Astrocyte (in vitro differentiated cells and primary cell): ENCODE data around the gene ZNF837. TPM values are rescaled to one million over a fixed set of nuclear protein-coding genes. Genes with fewer than 3 reads are reported as not detected.

Experiments used
- DNase-seq: peaks from one replicate; pipeline ENCODE4 v3.0.0-alpha.2; 2010; ENCODE audit warnings: low read depth
- FAIRE-seq: peaks from 2 replicates; lab custom pipeline; 2011; peaks lifted over from hg19 to GRCh38; lab: Jason Lieb, UNC
- H2AFZ ChIP-seq: 2 replicates; pipeline ENCODE4 v1.6.0; 2012; ENCODE audit warnings: low read depth, low read length, inconsistent platforms
- H3K27ac ChIP-seq: 2 replicates; pipeline ENCODE4 v1.5.1; 2011; ENCODE audit warnings: low read depth, low read length, inconsistent platforms
- H3K27me3 ChIP-seq: 2 replicates; pipeline ENCODE4 v1.6.0; 2011; ENCODE audit warnings: low read length, inconsistent platforms; ENCODE audit not compliant: insufficient read depth
- H3K36me3 ChIP-seq: 2 replicates; pipeline ENCODE4 v1.5.1; 2011; ENCODE audit warnings: low read length, inconsistent platforms; ENCODE audit not compliant: insufficient read depth
- H3K4me1 ChIP-seq: 2 replicates; pipeline ENCODE4 v1.5.1; 2011; ENCODE audit warnings: low read length, inconsistent platforms; ENCODE audit not compliant: insufficient read depth
- H3K4me2 ChIP-seq: 2 replicates; pipeline ENCODE4 v1.6.0; 2012; ENCODE audit warnings: low read length, inconsistent platforms
- H3K4me3 ChIP-seq: 2 replicates; pipeline ENCODE4 v1.5.1; 2011; ENCODE audit warnings: low read depth, mild to moderate bottlenecking, low read length, inconsistent platforms; ENCODE audit not compliant: insufficient read depth
- H3K79me2 ChIP-seq: 2 replicates; pipeline ENCODE4 v1.6.0; 2012; ENCODE audit warnings: mild to moderate bottlenecking, low read length, inconsistent platforms; ENCODE audit not compliant: insufficient read depth
- H3K9ac ChIP-seq: 2 replicates; pipeline ENCODE4 v1.6.0; 2012; ENCODE audit warnings: mild to moderate bottlenecking, low read length, inconsistent platforms
- H3K9me3 ChIP-seq: 2 replicates; pipeline ENCODE4 v1.5.1; 2012; ENCODE audit warnings: low read depth, mild to moderate bottlenecking, low read length, inconsistent platforms; ENCODE audit not compliant: insufficient read depth
- H4K20me1 ChIP-seq: 2 replicates; pipeline ENCODE4 v1.6.0; 2012; ENCODE audit warnings: low read length, inconsistent platforms; ENCODE audit not compliant: insufficient read depth
- H3K27ac Mint-ChIP-seq: one replicate; pipeline ENCODE4 v1.8.0; 2021; ENCODE audit warnings: mild to moderate bottlenecking, mixed read lengths; ENCODE audit not compliant: unreplicated experiment
- H3K27me3 Mint-ChIP-seq: one replicate; pipeline ENCODE4 v1.8.0; 2021; ENCODE audit warnings: low read depth, mixed read lengths; ENCODE audit not compliant: unreplicated experiment
- H3K36me3 Mint-ChIP-seq: one replicate; pipeline ENCODE4 v1.8.0; 2021; ENCODE audit warnings: low read depth, mixed read lengths; ENCODE audit not compliant: unreplicated experiment
- H3K4me1 Mint-ChIP-seq: one replicate; pipeline ENCODE4 v1.8.0; 2021; ENCODE audit warnings: low read depth, mixed read lengths; ENCODE audit not compliant: unreplicated experiment
- H3K4me3 Mint-ChIP-seq: one replicate; pipeline ENCODE4 v1.8.0; 2021; ENCODE audit warnings: mild to moderate bottlenecking, moderate library complexity, mixed read lengths; ENCODE audit not compliant: unreplicated experiment
- H3K9me3 Mint-ChIP-seq: one replicate; pipeline ENCODE4 v1.8.0; 2021; ENCODE audit warnings: mild to moderate bottlenecking, mixed read lengths; ENCODE audit not compliant: unreplicated experiment
- EZH2 ChIP-seq: IDR thresholded peaks from 2 replicates; pipeline ENCODE4 v1.6.1; 2012; ENCODE audit warnings: mild to moderate bottlenecking, low read length, inconsistent platforms; ENCODE audit not compliant: insufficient read depth
- total RNA-seq: library from RNA; stranded (reverse); gene quantifications from 2 replicates; pipeline ENCODE4 v1.2.1, GENCODE V29; 2021
- TF ChIP-seq, protein P1 (sequence below): IDR thresholded peaks from 2 replicates; pipeline ENCODE4 v1.5.1; 2011; ENCODE audit warnings: low read depth, mild to moderate bottlenecking, inconsistent platforms, low read length, moderate library complexity; ENCODE audit not compliant: insufficient read depth

ZNF837 gene
- total RNA-seq, 1 donor from 2014 or later = 2.4 TPM

GRCh38 chr19:58346961-58347929 lies 33.6 kb downstream of the ZNF837 start:
- Histone ChIP-seq H3K4me2 (peak overlapping the region; percentile 91), H3K4me1 (peaks cover 7% of the 10 kb centered on the region), H3K4me3 (peak overlapping the region; percentile 59), H3K27me3 (peaks cover 20% of the 10 kb centered on the region), H3K36me3 (no peaks in the 10 kb centered on the region), H2AFZ (peak overlapping the region; percentile 77), H3K9ac (peak overlapping the region; percentile 50), H3K79me2 (no peaks in the 10 kb centered on the region), H3K9me3 (peaks cover 3% of the 10 kb centered on the region), H4K20me1 (peaks cover 8% of the 10 kb centered on the region), H3K27ac (no peak overlapping the region)
- Mint-ChIP-seq H3K27me3 (no peaks in the 10 kb centered on the region), H3K4me3 (peak overlapping the region; percentile 97), H3K36me3 (peaks cover 17% of the 10 kb centered on the region), H3K27ac (peak overlapping the region; percentile 86), H3K4me1 (peaks cover 3% of the 10 kb centered on the region), H3K9me3 (no peaks in the 10 kb centered on the region)
- peak; percentile 31 for DNase-seq
- TF ChIP-seq EZH2 = no peak
- TF ChIP-seq, protein P1, sequence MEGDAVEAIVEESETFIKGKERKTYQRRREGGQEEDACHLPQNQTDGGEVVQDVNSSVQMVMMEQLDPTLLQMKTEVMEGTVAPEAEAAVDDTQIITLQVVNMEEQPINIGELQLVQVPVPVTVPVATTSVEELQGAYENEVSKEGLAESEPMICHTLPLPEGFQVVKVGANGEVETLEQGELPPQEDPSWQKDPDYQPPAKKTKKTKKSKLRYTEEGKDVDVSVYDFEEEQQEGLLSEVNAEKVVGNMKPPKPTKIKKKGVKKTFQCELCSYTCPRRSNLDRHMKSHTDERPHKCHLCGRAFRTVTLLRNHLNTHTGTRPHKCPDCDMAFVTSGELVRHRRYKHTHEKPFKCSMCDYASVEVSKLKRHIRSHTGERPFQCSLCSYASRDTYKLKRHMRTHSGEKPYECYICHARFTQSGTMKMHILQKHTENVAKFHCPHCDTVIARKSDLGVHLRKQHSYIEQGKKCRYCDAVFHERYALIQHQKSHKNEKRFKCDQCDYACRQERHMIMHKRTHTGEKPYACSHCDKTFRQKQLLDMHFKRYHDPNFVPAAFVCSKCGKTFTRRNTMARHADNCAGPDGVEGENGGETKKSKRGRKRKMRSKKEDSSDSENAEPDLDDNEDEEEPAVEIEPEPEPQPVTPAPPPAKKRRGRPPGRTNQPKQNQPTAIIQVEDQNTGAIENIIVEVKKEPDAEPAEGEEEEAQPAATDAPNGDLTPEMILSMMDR = no peak
- no peak for FAIRE-seq

GRCh38 chr19:58345558-58345957 lies 35.3 kb downstream of the ZNF837 start:
- H2AFZ ChIP-seq = no peak overlapping the region
- Mint-ChIP-seq H3K27me3 (no peaks in the 10 kb centered on the region), H3K27ac (no peak overlapping the region), H3K4me3 (peak overlapping the region; percentile 92), H3K4me1 (peaks cover 3% of the 10 kb centered on the region), H3K9me3 (no peaks in the 10 kb centered on the region), H3K36me3 (peaks cover 17% of the 10 kb centered on the region)
- DNase-seq (no peak), FAIRE-seq (no peak)
- TF ChIP-seq, protein P1 = no peak
- TF ChIP-seq EZH2 = no peak
- H3K4me1 ChIP-seq = peaks cover 7% of the 10 kb centered on the region
- no peaks in the 10 kb centered on the region for H3K79me2 ChIP-seq
- no peak overlapping the region for H3K27ac ChIP-seq
- peaks cover 20% of the 10 kb centered on the region for H3K27me3 ChIP-seq
- no peaks in the 10 kb centered on the region for H3K36me3 ChIP-seq
- peaks cover 3% of the 10 kb centered on the region for H3K9me3 ChIP-seq
- H3K9ac ChIP-seq = no peak overlapping the region
- no peak overlapping the region for H3K4me2 ChIP-seq
- H4K20me1 ChIP-seq = peaks cover 8% of the 10 kb centered on the region
- H3K4me3 ChIP-seq = no peak overlapping the region
